ENCODE measurements around the gene EP300. TPM values are rescaled to one million over a fixed set of nuclear protein-coding genes. Genes with fewer than 3 reads are reported as not detected.

EP300 gene
- total and polyA plus RNA-seq, 11 donors = 11.4 to 58.0 (median 34.7) TPM

DNA sequence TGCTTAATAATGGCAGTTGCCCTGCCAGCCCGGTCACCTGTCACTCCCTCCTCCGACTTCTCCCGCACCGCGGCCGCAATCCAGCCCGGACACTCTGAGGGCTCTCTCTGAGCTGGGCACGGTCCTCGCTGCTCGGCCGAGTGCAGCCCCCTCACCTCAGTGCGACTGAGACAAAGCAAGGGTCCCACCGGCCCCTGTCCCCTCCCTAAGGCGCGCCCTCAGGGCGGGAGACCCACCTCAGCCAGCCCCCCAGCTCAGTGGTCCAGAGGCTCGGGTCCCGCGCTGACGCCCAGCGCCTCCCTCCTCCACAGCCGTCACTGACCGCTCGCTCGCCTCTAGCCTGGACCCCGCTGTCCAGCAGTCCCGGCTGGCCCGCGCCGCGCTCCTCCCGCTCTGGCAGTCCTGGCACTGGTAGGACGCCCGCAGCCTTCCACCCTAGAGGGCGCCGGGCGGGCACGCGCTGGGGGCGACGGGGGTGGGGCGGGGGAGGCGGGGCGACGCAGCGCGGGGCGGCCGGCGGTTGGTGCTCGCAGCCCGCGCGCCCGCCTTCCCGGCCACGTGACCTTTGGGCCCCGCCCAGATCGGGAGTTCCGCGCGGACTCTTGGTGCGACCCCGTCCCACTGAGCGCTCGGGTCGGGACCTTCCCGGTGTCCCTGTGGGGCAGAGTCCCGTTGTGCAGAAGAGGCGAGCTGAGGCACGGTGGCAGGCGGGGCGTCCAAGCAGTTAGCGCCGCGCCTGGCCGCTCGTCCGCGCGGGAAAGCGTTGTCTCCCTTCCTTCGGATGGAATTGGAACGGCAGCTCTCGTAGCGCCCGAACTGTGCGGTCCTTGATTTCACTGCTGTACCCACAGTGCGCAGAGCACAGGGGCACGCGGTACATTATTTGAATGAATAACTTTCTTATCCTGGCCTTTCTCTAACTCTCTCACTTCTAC lies 104.9 kb downstream of the EP300 start:
- Histone ChIP-seq H3K27me3 (no peaks in the 10 kb centered on the region), H3K36me3 (no peaks in the 10 kb centered on the region), H3K4me3 (peak overlapping the region; percentile 39 to 91 (median 76)), H3K9me3 (no peaks in the 10 kb centered on the region), H3K4me1 (peaks cover 0 to 20% (median 12%) of the 10 kb centered on the region in 12 donors), H3K27ac (peak overlapping the region in 10 of 12 donors; percentile 0 to 74 (median 56))
- ATAC-seq (peak; percentile 88 to 97 (median 96)), DNase-seq (peak; percentile 84 to 93 (median 88))
- WGBS, 4 donors = 0 to 1% (median 1%) methylated on average over 43 to 91 of the region's 91 CpGs
- peak in 3 of 12 donors; percentile 17 to 33 (median 18) for TF ChIP-seq CTCF (IDR thresholded peaks at IDR 0.05)
- TF ChIP-seq POLR2A (IDR thresholded peaks at IDR 0.05) = peak in 1 of 2 donors; percentile 43
- intact Hi-C loops (cut with DNase I) = loop anchor here in 7 of 10 donors (2.0 to 10.0 kb wide), 5 partner anchors 35 to 89 kb away; partner anchors contain the start of gene RANGAP1 (in 2 of the 7)

- Histone ChIP-seq H3K4me3 (peak overlapping the region; percentile 39 to 91 (median 76)), H3K9me3 (no peaks in the 10 kb centered on the region), H3K27ac (peak overlapping the region in 10 of 12 donors; percentile 0 to 74 (median 55)), H3K4me1 (peaks cover 0 to 20% (median 12%) of the 10 kb centered on the region in 12 donors), H3K36me3 (no peaks in the 10 kb centered on the region), H3K27me3 (no peaks in the 10 kb centered on the region)
- WGBS, 4 donors = 1 to 3% (median 3%) methylated on average over 9 of the region's 9 CpGs
- intact Hi-C loops (cut with DNase I) = loop anchor here in 7 of 10 donors (5.0 to 10.0 kb wide), 4 partner anchors 34 to 87 kb away; partner anchors contain the start of gene RANGAP1 (in 1 of the 7)
- TF ChIP-seq POLR2A (IDR thresholded peaks at IDR 0.05) (no peak), CTCF (IDR thresholded peaks at IDR 0.05) (peak in 3 of 12 donors; percentile 21 to 26 (median 25))
- DNase-seq (peak in 3 of 5 donors; percentile 32 to 58 (median 56)), ATAC-seq (peak in 3 of 4 donors; percentile 3 to 68 (median 60))
Measured at GRCh38 chr22:41198027-41198580, 105.7 kb downstream of the EP300 start.

GRCh38 chr22:41201141-41201540 lies 108.7 kb downstream of the EP300 start:
- no peak for DNase-seq
- no peaks in the 10 kb centered on the region for H3K9me3 ChIP-seq
- H3K36me3 ChIP-seq = no peaks in the 10 kb centered on the region
- H3K4me1 ChIP-seq = peaks cover 3 to 27% (median 21%) of the 10 kb centered on the region in 12 donors
- no peaks in the 10 kb centered on the region for H3K27me3 ChIP-seq
- intact Hi-C loops (cut with DNase I) = no loop called here
- TF ChIP-seq POLR2A (IDR thresholded peaks at IDR 0.05) (no peak), CTCF (IDR thresholded peaks at IDR 0.05) (no peak)
- WGBS, 4 donors = 72 to 82% (median 78%) methylated on average over 10 of the region's 10 CpGs
- H3K27ac ChIP-seq = no peak overlapping the region
- no peak for ATAC-seq
- no peak overlapping the region for H3K4me3 ChIP-seq

- 91 to 97% (median 95%) methylated on average over 2 of the region's 2 CpGs for WGBS, 4 donors
- intact Hi-C loops (cut with DNase I) = no loop called here
- no peak for ATAC-seq
Measured at GRCh38 chr22:41203118-41203517, 110.7 kb downstream of the EP300 start.

More at GRCh38 chr22:41203118-41203517, 110.7 kb downstream of the EP300 start:
- Histone ChIP-seq H3K4me3 (no peak overlapping the region), H3K4me1 (peaks cover 0 to 20% (median 14%) of the 10 kb centered on the region in 12 donors), H3K27me3 (no peaks in the 10 kb centered on the region), H3K27ac (no peak overlapping the region), H3K36me3 (peaks cover 0 to 6% (median 0%) of the 10 kb centered on the region in 9 donors), H3K9me3 (no peaks in the 10 kb centered on the region)
- TF ChIP-seq POLR2A (IDR thresholded peaks at IDR 0.05) (no peak), CTCF (IDR thresholded peaks at IDR 0.05) (no peak)
- no peak for DNase-seq
